SIG-M5 (cell line): Measurements from ENCODE around the gene NTSR1.

Experiments
- DNase-seq: peaks from one replicate; lab custom pipeline; 2025; lab: John Stamatoyannopoulos, UW

Gene NTSR1

DNA sequence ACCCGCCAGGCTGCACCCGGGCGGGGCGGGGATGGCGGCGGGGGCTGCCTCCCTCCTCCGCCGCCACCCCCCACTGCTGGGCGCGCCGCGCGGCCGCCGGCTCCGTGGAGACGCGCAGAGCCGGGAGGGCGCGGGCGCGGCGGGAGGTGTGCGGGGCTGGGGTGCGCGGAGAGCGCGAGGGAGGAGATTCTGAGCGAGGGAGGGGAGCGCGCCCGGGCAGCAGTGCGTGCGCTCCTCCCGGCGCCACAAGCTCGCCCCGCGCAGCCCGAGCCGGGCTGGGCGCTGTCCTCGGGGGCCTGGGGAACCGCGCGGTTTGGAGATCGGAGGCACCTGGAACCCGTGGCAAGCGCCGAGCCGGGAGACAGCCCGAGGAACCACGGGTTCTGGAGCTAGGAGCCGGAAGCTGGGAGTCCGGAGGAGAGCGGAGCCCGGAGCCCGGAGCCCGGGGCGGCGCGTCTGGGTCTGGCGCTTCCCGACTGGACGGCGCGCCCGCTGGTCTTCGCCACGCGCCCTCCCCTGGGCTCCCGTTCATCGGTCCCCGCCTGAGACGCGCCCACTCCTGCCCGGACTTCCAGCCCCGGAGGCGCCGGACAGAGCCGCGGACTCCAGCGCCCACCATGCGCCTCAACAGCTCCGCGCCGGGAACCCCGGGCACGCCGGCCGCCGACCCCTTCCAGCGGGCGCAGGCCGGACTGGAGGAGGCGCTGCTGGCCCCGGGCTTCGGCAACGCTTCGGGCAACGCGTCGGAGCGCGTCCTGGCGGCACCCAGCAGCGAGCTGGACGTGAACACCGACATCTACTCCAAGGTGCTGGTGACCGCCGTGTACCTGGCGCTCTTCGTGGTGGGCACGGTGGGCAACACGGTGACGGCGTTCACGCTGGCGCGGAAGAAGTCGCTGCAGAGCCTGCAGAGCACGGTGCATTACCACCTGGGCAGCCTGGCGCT lies at the start of gene NTSR1:
TSS of gene NTSR1 (plus strand) at position 246 of the 946 bp plus-strand sequence. CDS start at position 618, 372 bp downstream.
- no peak for DNase-seq

DNA sequence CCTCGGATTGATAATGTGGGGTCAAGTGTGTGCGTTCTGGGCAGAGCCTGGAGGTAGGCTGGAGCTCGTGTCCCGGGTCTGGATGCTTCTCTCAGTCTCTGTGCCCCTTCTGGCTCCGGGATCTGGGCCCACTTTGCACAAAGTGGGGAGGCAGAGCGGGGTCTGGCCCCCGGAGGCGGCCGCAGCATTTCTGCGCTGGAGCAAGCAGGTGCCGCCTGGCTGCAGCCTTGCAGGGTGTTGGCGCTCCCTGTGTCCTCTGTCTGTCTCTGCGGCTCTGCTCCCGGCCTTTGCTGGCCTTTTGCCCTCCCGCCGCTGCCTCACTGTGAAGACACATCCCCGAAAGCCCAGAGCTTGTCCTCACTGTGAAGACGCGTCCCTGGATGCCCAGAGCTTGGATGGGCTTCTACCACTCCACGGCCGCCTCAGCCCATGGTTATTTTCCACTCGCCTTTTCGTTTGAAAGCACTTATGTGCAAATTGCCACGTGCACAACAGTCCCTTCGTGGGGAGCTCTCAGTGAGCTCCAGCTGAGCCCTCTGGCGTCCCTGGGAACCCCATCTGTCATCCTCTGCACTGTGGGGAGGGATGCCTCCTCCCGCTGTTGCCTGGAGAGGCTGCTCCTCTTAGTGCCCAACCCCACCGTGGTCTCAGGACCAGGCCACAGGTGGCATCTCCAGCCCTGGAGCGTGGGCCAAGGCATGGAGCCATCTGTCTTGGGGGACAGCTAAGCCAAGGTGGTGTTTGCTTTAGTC lies 49.0 kb upstream of the NTSR1 start:
- DNase-seq: no peak

DNA sequence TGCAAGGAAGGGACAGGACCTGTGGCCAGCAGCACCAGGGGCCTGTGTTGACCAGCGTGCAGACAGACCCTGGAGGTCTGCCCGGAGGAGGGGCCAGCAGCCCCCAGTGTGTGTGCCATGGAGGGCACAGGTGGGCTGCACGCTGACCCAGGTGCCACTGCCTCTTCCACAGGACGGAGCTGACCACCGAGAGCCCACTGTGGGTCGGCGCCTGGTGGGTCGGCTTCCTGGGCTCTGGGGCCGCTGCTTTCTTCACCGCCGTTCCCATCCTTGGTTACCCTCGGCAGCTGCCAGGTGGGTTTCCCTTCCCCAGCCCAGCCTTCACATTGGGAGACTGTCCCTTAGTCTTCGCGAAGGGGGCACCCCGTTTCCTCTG lies 48.4 kb upstream of the NTSR1 start:
- no peak for DNase-seq

DNA sequence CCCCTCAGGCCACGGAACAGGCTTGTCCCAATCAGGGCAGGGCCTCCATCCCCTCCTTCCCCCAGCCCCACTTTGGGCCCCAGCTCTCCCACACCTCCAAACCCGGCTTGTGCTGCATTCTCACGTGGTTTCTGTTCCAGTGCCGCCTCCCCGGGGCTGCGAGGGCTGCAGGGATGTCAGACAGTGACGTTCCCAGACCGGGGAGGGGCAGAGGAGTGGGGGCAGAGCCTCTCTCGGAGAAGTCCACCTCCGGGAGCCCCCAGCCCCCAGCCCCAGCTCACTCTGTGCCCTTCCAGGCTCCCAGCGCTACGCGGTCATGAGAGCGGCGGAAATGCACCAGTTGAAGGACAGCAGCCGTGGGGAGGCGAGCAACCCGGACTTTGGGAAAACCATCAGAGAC lies 47.9 kb upstream of the NTSR1 start:
- no peak for DNase-seq

DNA sequence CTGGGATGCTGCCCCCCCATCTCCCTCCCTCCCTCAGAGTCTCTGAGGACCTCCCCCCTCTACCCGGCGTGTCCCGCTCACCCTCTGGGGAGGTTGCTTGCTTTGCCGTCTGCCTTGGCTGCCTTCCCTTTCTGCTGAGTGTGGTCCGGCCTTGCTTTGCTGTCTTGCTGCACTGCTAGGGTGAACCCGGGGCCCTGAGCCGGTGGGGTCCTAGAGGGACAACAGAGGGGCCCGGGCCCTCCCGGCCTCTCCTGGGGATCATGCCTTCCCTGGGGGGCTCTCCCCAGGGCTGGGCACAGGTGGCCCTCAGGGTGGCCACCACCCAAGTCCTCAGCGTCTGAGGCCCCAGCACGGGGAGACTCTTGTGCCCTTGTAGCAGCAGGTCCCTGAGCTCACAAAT lies 47.0 kb upstream of the NTSR1 start:
- DNase-seq: no peak

DNA sequence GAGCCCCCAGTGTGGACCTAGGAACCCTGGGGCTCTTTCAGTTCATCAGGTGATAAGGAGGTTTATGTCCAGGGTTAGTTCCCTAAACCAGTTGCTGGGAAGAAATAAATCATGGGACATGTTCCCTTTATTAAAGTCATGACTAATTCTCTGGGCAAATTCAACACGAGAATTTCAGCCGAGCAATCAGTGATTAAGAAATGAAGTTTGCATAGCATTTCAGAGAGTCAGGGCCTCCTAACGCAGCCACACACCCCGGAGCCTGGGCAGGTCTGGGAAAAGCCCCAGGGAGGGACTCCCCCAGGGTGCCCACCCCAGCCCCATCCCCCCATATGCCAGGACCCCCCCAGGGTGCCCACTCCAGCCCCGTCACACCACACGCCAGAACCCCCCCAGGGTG lies 46.2 kb upstream of the NTSR1 start:
- no peak for DNase-seq

DNA sequence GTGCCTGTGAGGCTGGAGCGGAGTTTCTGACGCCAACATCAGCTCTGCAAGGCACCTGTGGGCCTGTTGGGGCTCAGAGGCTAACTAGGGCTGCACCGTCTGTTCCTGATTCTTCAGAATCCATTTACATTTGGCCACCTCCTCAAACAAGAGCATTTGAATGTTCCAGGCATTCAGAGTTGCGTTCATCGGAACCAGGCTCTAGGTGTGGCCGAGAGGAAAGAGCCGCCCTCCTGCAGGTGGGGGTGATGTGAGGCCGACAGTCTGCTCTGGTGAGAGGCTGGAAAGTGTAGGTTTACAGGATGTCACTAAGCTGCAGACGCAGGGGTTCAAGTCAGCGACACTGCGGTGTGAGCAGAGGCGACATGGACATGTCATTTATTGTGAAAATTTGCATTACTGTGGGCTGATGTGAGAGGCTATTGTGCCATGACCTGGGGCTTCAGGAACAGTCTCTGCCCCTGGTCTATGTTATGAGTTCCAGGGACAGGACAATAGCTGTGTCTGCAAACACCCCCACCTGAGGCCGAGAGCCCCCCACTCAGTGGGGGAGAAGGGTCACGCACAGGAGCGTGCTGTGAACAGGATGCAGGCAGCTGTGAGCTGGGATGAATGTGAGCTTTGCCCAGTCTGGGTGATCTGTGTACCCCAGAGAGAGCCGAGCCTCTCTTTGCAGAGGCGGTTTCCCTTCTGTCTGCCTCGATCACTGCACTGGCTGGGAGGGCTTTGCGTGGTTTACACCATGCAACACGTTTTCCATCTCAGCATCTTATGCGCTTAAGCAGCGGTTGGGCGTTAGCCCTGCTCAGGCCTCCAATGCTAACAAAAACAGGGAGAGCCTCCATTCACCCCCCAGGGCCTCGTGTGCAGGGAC lies 45.3 kb upstream of the NTSR1 start:
- no peak for DNase-seq

DNA sequence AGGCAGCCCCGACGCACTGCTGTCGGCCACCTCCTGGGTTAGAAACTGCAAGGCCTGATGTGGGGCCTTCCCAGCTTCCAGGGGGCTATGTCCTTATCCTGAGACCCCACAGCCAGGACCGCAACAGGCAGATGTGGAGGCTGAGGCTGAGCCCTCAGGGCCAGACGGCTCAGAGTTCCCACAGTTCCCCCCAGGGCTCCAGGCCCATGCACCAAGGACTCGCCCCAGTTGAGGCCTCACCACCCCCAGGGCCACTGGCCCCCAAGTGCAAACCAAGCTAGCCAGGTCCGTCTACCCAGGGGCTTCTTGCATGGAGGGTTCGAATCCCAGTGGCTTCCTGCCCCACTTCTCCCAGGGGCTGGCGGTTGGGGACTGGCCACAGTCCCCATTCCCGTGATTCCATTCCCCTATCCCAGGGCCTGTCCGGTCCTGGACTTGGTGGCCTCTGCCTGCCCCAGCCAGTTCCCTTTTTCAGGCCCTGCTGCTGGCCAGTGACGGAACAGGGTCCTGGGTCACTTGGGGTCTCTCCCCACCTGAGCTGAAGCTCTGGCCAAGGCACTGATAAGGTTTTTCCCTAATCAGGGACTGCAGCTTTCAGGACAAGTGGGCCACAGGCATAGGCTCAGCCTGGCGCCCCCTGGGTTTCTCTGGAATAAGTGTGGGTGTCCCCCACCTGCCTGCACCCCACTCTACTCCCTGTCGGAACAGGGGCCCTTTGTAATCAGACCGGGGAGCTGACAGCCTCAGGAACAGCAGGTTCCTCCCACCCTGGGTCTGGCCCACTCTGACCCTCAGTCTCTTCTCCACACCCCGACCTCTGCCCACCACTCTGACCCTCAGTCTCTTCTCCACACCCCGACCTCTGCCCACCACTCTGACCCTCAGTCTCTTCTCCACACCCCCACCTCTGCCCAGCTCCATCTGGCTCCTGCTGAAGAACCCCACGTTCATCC lies 44.3 kb upstream of the NTSR1 start:
- DNase-seq: no peak

DNA sequence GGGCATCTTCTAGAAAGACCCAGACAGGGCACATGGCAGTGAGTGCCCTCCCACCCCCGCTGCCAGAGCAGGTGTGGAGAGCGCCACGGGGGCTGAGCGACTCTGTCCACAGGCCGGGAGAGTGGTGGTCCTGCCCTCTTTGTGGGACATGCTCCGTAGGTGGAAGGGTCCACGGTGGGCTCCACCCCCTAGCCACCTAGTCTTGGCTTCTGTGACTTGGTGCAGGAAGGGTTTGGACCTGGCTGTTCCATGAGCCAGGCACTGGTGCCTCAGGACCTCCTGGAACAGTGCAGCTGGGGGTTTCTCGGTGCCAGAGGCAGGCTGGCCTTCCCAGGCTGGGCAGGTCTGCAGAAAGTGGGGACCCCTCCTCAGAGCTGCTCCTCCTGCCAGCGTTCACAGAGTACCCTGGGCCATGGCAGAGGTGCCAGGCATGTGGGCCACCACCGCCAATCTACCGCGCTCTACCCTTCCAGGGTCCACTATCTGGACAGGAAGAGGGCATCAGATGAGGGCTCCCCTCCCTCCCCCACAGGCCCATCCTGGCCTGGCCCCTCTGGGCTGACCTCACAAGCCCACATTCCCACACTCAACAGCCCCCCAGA lies 43.4 kb upstream of the NTSR1 start:
- DNase-seq: no peak

DNA sequence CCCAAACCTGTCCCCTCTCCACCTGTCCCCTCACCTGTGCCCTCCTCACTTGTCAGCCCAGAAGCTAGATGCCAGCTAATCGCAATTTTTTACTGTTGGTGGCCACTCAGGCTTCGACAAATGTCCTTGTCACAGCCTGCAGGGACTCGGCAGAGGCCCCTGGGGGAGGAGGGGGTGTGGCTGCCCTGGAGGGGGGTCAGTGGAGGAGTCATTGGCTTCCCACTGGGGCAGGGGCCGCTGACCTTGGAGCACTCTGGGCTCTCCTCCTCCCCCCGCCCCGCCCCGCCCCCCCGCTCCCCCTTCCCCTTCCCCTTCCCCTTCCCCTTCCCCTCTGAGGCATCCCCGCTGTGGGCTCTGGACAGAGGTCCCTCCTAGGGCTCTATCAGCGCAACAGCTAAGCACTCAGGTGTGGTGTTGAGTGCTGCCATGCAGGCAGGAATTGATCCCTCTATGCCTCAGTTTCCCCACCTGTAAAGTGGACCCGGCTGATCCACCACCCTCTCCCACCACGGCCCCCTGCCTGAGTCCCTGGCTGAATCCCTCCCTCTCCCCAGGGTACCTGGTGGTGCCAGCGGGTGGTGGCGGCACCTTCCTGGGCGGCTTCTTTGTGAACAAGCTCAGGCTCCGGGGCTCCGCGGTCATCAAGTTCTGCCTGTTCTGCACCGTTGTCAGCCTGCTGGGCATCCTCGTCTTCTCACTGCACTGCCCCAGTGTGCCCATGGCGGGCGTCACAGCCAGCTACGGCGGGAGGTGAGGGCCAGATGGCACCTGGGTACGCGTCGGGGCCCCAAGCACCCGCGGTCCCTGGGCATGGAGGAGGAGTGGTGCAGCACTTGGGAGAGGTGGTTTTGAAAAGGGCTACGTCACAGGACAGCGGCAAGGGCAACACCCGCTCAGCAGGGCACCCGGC lies 42.6 kb upstream of the NTSR1 start:
- no peak for DNase-seq

DNA sequence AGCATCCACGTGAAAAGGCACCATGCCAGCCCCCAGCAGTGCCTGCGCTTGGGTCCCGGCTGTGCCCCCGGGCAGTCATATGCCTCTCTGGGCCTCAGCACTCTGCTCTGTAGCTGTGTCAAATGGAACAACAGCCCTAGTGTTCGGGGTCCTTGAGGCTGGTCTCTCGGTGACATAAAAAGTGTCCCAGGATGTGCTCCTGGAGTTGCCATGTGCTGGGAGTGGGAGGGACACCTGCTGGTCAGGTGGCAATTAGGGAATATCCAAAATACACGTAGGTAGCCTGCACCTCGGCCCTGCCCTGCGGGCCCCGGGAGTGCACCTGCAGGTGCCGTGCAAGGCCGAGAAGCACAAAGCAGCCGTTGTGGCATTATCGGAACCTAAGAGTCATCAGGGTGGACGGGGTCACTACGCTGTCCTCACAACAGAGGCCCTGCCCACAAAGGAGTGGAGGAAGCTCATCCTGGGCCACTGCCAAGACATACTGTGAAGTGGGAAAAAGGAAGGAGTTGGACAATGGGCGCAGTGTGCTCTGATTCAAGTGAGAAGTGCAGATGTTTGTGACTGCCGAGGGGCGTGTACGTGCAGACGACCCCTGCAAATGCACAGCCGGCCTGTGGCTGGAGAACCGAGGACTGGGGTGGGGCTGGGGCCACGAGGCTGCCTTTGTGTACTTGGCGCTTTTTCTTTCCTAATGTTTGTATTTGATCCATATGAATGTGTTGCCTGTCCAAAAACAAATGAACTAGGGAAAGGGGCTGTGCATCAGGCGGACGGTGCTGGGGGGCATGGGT lies 41.7 kb upstream of the NTSR1 start:
- DNase-seq: no peak

DNA sequence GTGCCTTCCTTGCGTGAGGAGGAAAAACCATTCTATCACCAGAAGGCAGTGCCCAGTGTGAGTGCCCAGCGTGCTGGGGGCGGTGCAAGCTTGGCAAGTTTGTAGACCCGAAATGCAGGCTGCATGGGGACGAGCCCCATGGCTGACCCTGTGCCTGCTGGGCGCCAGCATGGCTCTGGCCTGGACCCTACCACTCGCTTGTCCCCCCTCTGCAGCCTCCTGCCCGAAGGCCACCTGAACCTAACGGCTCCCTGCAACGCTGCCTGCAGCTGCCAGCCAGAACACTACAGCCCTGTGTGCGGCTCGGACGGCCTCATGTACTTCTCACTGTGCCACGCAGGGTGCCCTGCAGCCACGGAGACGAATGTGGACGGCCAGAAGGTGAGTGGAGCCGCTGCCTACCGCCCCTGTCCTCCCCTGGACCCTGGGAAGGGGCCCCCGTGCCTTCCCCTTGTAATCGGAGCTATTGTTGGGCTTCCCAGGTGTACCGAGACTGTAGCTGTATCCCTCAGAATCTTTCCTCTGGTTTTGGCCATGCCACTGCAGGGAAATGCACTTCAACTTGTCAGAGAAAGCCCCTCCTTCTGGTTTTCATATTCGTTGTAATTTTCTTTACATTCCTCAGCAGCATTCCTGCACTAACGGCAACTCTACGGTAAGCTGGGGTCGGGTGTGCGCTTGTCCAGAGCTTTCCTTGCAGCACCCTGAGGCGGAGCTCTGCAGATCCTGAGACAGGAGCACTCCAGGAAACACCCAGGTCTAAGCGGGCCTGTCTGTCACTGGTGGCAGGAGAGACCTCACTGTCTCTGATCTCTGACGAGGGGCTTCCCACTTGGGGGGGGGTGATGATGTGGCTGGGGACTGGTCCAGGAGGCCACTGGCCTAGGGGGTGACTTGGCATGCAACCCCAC lies 40.9 kb upstream of the NTSR1 start:
- no peak for DNase-seq

DNA sequence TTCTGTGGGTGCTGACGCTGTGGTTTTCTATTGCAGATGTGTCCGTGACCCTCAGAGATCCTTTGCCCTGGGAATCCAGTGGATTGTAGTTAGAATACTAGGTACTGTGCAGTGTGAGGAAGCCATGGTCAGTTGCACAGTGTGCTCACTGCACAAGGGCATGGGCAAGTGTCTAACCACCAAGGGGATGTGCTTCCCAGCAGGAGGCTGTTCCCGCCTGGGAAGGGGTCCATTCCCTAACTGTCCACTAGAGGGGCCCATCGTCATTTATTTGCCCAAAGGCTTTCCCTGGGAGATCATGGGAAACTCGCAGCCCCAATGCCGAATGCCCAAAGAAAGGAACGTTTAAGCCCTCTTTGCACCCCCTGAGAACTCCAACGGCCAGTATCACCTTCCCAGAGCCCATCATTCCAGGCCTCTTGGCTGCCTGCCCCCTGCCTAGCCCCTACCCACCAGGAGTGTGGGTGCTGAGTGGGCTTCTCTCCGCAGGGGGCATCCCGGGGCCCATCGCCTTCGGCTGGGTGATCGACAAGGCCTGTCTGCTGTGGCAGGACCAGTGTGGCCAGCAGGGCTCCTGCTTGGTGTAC lies 40.1 kb upstream of the NTSR1 start:
- DNase-seq: no peak

DNA sequence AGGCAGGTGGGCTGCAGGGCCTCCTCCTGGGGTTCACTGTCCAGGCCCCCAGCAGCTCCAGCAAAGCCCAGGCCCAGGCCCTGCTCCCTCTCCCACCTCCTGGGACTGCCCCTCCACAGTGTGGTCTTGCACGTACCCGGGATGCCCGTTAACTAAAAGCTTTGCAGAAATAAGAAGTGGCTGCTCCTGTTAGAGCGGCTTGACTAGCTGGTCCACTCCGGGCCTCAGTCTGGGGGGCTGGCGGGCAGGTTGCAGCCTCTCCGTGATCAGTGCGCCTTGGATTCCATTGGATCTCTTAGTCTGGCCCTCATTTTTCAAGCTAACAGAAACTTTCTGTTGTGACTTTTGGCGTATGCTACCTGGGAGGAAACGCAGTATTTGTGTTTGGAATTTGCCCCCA lies 39.4 kb upstream of the NTSR1 start:
- no peak for DNase-seq

DNA sequence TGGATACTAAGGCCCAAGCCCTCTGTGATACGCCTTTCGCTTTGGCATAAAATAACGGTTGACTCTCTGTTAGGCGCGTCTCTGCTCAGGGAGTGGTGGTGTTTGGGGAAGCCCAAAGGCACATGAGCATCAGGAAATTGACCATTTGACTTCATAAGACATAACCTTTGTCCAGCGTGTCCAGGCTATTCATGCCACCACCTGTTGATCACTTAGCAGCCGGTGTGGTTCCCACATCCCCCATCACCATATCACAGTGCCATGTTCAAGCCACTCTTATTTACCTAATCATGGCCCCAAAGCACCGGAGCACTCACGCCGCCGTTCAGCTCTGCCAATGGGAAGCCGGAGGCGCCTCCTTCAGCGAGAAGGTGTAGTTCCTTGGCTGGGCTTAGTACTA lies 38.5 kb upstream of the NTSR1 start:
- DNase-seq: no peak

DNA sequence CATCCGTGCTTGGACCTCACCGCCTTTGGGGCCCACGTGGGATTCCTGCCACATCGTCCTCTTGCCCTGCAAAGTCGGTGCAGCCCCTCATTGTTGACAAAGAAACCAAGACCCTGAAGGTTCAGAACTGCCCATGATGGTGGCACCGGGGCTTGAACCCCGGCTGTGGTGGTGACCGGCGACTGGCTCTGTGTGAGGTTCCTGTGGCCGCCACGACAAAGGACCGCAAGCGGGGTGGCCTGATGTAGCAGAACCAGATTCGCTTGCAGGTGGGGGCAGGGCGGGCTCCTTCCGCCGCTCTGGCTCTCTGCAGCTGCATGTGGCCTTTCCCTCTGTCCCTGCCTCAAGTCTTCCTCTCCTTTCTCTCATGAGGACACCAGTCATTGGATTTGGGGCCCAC lies 37.6 kb upstream of the NTSR1 start:
- DNase-seq: no peak

DNA sequence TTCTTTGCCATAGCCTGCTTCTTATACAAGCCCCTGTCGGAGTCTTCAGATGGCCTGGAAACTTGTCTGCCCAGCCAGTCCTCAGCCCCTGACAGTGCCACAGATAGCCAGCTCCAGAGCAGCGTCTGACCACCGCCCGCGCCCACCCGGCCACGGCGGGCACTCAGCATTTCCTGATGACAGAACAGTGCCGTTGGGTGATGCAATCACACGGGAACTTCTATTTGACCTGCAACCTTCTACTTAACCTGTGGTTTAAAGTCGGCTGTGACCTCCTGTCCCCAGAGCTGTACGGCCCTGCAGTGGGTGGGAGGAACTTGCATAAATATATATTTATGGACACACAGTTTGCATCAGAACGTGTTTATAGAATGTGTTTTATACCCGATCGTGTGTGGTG lies 36.9 kb upstream of the NTSR1 start:
- DNase-seq: no peak
